ENCODE data around the gene NOTCH2.

DNA sequence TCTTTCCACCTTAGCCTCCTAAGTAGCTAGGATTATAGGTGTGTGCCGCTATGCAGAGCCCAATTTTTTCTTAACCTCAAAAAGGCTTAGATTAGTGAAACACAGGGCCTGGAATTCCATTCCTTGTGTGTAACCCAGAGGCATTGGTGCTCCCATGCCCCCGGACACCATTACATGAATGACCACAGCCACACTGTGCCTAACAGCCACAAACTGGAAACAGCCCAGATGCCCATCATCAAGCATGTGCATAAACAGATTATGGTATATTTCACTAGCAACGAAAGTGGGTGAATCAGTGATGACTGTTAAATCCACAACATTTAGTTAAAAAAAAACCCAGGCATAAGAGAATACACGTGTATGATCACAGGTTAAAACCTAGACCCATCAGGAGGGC lies 197.6 kb downstream of the NOTCH2 start:
- TF ChIP-seq, protein P1, sequence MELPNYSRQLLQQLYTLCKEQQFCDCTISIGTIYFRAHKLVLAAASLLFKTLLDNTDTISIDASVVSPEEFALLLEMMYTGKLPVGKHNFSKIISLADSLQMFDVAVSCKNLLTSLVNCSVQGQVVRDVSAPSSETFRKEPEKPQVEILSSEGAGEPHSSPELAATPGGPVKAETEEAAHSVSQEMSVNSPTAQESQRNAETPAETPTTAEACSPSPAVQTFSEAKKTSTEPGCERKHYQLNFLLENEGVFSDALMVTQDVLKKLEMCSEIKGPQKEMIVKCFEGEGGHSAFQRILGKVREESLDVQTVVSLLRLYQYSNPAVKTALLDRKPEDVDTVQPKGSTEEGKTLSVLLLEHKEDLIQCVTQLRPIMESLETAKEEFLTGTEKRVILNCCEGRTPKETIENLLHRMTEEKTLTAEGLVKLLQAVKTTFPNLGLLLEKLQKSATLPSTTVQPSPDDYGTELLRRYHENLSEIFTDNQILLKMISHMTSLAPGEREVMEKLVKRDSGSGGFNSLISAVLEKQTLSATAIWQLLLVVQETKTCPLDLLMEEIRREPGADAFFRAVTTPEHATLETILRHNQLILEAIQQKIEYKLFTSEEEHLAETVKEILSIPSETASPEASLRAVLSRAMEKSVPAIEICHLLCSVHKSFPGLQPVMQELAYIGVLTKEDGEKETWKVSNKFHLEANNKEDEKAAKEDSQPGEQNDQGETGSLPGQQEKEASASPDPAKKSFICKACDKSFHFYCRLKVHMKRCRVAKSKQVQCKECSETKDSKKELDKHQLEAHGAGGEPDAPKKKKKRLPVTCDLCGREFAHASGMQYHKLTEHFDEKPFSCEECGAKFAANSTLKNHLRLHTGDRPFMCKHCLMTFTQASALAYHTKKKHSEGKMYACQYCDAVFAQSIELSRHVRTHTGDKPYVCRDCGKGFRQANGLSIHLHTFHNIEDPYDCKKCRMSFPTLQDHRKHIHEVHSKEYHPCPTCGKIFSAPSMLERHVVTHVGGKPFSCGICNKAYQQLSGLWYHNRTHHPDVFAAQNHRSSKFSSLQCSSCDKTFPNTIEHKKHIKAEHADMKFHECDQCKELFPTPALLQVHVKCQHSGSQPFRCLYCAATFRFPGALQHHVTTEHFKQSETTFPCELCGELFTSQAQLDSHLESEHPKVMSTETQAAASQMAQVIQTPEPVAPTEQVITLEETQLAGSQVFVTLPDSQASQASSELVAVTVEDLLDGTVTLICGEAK (IDR thresholded peaks at IDR 0.05): no peak
- TF ChIP-seq, protein P1 (CRISPR knock-in tag; IDR thresholded peaks at IDR 0.05): no peak
- TF ChIP-seq SNRNP70 (optimal IDR thresholded peaks at IDR 0.05; ENCODE audit: low read depth, low read length): no peak
- no peak for TF ChIP-seq XRCC4 (IDR thresholded peaks at IDR 0.05; ENCODE audit: extremely low read depth, insufficient read depth, insufficient read length)
- no peak for TF ChIP-seq SIX5 (IDR thresholded peaks at IDR 0.05; ENCODE audit: borderline replicate concordance in 1 of 2, insufficient read depth in 1 of 2, low read depth in 1 of 2, low read length in 2 of 2)

Measured in K562 (cell line).